ENCODE data around the gene IL17RA.
"Not testable (repeated sequence)": the region's sequence is repeated elsewhere in the genome, so short reads cannot be mapped to it uniquely, and the experiment has no call there.

Gene IL17RA

DNA sequence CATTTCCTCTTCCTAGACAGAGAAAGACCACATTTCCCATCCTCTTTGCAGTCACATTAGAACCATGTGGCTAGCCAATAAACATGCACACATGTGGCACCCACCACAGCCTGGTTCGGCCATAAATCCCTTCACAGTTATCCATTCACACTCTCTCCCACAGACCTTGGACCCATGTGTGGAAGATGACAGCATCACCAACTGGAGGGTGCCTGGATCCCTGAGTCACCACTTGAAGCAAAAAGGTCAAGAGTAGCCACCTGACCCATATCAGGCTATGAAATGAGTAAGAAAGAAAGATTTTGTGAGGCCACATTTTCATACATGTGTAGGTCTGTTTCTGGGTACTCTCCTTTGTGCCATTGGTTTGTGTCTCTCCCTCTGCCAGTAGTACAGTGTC lies 45.4 kb downstream of the IL17RA start:
- DNase-seq, result no peak

DNA sequence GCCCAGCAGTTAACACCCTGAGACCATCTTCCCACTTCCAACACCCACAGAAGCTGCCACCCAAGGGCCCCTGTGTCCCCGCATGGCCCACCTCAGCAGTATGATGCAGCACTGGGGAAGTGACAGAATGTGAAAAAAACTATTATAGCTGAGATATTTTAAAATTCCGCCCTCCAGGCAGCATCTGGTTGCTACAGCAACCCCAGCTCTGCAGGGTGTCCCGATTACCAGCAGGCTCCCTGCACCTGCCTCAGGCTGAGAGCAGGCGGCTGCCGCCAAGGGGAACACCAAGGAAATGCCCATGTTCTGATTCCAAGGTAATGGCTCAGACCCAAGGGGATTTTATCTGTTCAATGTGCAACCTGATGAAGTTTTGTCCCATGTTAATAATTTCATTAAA lies 46.9 kb downstream of the IL17RA start:
- DNase-seq, result no peak

DNA sequence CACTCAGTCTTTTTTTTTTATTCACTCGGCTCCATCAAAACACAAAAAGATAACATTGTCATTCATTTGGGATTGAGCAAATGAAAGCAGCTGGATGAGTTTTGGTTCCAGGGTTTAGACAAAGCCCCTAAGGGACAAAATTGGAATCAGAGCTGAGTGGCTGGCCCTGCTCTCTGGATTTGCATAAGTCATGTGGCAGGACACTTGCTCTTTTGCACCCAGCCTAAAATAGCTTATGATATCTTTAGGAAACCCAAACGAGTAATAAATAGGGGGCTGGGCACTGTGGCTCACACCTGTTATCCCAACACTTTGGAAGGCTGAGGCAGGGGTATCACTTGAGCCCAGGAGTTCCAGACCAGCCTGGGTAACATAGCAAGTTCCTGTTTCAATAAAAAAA lies 47.3 kb downstream of the IL17RA start:
- no peak for DNase-seq

DNA sequence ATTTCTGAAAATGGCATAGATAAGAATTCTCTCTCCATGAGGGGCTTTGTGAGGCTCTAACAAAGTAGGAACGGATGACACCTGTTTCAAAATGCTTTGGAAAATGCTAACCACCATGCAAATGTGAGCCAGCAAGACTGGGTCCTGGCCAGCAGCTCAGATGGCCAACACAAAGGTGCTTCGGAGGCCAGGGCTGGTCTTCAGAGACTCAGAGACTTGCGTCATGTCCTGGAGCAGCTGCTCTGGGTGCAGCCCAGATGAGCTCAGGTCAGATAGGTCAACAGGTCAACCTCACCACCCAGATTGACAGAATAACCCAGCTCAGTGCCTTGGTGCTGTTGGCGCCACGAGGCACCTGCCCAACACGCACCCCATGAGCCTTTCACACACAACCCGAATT lies 48.3 kb downstream of the IL17RA start:
- DNase-seq, result no peak

DNA sequence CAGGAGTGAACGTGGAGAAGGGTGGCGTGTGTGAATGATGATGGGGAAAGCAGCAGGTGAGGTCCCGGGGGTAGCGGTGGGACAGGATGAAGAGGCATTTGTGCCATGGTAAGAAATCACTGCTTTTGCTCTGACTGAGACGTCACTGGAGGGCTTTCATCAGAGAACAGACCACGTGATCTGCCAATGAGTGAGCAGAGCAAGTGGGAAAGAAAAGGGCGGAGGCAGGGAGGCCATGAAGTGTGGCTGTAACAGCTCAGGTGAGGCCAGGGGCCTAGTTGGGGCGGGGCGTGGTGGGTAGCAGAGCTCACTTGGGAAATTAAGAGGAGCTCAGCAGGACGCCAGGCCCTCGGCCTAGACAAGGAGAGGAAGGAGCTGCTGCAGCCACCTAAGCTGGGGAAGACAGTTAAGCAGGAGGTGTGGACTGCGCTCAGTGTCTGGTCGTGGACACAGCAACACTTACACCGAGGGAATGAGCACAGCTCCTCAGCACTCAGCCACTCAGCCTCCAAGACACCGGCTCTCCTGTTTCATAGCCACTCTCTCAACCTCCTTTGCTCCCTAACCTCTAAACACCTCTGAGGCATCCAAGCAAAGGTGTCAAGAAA lies 50.5 kb downstream of the IL17RA start:
- DNase-seq, result no peak

DNA sequence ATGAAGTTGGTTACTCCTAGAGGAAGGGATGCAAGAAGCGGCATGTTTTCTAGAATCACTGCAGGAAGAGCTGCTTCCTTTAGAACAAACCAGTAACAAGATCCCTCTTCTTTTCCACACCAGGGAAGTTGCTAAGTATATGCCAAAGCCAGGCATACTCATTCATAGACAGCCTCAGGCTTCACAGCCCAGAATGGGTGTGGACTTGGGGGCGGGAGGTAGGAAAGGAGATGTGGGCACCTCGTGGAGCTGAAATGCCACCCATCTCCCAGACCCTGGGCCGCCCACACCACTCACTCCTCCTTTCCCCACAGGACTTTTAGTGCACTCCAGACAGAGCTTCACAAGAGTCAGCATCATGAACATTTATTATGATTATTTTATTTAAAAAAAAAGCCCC lies 52.4 kb downstream of the IL17RA start:
- DNase-seq, result no peak

DNA sequence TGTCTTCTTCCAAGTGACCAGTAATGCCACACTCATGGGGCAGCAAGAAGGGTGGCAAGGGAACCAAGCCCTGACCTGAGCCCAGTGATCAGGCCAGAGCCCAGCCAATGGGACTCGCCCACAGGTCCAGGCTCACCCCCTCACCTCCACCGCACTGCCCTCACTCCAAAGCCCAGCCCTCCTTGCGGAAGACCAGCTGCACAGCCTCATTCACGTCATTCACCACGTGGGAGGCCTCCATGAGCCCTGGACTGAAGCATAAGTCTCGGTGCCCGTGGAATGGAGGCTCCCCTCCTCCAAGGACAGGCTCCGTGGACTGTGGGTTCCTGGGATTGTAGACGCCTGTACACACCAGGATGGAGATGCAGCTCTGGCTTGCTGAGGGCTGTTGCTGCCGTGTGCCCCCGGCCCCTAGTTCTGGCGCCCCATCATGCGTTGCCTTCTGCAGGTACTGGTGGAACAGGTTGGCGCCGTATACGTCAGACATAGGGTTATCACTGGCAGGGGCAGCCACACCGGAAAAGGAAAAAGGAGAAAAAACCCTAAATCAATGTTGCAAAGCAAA lies 53.1 kb downstream of the IL17RA start:
- DNase-seq, result no peak

DNA sequence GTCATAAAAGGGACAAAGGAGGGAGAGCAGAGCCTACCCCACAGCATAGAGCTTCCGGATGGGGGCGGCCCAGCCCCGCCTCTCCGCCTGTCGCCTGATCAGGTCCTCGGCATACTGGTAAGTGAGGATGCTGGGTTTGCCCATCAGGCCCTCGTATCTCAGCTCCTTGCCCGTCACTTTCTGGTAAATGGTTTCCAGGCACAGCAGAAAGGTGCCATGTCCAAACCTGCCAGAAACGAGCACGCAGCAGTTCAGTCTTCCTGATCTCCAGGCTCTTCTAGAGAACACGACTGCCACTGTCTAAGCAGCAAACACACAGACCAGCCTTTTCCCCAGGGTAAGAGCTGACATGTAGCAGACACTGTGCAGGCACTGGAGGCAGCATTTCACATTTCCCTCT lies 53.7 kb downstream of the IL17RA start:
- no peak for DNase-seq

DNA sequence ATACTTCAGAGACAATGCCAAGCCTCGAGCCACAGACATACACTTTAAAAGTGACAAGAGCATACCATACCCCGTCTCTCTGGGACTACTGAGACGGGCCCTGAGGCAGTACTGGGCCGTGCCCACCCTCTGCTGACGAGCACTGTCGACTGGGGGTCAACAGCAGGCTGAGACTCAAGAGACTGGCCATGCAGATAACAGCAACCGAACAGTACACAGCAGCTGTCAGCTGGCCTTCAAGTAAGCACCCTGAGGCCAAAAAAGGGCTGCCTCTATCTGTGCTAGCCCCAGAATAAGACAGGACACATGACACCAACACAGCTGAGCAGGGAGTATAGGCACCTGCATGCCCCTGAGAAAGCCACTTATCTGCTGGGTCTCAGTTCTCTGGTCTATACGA lies 55.2 kb downstream of the IL17RA start:
- DNase-seq, result no peak

DNA sequence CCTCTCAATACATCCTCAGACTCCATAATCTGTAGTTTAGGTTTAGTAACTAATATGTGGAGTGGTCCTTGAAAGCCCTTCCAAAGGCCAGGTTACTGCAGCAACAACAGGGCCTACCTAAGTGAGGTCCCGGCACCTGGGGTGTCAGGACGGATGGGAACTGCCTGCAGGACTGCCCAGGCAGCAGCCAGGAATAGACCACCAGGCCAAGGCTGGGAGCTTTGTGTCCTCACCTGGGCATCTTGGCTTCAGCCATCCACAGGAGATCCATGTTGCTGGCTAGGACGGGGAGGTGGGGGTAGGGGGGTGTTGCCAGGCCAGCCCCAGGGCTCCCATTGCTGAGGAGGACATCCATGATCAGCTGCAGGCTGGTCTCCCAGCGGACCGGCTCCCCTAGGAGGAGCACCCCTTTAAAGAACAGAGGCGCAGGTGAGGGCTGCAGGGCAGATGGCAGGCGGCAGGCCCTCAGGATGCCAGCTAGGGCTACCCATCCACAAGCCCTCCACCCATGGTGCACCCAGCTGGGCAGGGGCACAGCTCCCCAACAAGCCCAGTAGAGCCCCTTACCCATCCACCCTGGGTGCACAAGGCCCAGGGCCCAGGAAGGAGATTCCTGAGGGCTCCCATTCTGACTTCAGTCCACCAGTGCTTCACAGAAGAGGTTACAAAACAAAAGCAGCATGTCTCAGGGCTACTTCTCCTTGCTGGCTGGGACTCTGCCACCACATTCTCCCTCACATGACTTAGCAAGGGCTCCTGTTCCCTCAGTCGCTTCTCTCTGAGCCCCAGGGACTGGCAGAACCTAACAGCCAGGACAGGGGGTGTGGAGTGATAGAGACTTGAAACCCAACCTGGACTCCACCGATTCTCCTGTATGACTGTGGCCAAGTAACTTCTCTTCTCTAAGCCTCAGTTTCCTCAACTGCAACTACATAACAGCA lies 56.3 kb downstream of the IL17RA start:
- DNase-seq, result no peak

DNA sequence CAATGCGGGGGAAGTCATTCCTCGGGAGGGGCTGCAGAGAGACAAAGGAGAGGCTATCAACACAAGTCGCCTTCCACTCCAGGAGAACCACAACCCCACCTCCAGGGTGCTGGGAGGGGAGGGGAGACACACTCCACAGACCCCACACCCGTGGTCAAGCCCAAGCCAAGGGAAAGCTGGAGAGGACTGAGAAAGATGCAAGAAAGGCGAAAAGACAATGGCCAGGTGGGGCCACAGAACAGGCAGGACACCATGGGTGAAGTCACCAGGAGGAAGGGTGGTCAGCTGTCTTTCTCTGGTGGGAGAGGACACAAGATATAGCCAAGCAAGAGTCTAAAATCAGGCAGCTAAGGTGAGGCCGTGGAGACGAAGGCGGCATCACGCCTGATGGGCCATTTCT lies 58.3 kb downstream of the IL17RA start:
- no peak for DNase-seq

DNA sequence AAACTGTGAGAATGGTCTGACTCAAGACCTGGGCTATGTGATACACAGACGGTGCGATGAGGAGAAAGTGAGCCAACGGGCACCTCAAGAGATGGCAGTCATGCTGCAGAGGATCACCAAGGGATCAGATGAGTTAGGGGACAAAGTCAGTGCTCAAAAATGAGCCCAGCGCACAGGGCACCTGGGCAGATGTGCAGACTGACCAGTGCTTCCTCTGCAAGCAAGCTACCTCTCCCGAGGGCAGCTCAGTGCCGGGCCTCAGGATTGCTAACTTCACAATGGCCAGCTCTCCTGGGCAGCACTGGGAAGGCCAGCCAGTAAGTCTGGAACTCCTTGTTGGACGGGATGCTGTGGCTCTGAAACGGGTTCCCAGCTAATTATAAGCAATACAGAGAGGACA lies 59.0 kb downstream of the IL17RA start:
- no peak for DNase-seq

DNA sequence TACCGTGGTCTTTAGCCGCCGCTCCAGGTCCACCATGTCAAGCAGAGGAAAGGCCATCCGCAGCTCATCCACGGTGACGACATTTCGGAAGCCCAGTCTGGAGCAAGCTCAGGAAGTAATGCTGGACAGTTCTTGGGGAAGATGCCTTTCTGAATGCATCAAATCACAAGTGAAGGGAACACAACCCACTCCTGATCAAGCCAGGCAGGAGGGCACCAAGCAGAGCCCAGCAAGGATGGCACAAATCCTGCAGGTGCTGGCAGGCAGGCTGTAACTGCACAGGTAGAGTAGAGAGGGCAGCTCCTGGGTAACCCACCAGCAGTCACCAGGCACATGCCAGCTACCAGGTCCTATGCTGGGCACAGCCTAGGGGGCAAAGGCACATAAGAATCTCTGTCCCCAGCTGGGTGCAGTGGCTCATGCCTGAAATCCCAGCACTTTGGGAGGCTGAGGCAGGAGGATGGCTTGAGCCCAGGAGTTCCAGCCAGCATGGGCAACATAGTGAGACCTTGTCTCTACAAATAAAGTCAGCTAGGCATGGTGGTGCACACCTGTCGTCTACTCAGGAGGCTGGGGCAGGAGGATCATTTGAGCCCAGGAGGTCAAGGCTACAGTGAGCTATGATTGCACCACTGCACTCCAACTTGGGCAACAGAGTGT lies 60.4 kb downstream of the IL17RA start:
- DNase-seq, result no peak

DNA sequence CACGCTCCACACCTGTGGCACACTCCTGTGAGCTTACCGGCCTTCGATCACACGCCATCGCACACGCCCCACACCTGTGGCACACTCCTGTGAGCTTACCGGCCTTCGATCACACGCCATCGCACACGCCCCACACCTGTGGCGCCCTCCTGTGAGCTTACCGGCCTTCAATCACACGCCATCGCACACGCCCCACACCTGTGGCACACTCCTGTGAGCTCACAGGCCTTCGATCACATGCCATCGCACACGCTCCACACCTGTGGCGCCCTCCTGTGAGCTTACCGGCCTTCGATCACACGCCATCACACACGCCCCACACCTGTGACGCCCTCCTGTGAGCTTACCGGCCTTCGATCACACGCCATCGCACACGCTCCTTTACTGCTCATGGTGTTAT lies 62.7 kb downstream of the IL17RA start:
- not testable (repeated sequence) for DNase-seq

DNA sequence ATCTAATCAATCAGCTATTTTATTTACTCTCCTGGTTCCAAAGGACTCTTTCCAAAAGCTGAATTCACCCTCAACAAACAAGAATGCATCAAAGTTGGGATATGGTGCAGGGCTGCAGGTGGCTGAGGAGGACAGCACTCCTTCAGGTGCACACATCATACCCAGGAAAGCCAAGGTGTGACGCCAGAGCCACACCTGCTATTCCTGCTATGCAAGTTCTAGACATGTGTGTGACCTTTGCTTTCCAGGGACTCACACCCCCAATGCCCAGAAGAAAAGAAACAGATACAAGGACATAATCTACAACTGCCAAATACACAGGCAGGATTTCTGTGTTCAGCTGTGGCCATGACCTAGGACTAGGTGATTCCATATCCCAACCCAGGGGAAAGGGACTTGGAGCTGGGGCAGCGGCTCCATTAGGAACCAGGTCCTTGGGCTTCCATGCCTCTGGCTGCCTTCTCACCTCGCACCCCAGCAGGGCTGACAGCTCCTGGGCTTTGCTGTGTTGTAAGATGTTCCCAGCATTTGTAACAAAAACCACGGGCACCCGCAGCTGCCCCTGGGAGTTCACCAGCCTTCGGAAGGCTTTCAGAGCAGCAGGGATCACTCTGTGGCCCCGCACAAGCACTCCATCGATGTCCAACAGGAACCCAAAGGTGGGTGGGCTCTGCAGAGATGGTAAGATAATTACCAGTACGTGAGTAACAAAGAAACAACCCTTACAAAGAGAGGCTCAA lies 64.4 kb downstream of the IL17RA start:
- DNase-seq, result no peak

DNA sequence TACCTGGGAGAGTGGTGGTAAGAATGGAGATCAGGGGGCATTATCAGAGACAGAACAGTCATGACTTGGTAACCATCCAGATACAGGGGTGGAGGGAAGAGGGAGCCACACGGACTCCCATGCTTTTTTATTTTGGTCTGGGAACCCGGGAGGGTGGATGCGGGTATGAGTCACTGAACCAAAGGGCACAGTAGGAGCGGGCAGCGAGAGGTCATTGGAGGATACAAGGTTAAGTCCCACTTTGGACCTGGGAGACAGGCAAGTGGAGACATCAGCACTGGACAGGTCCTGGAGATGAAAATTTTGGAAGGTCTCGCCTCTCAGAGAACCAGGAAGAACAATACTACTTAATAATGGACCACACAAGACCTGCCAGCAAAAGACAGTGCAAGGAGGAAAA lies 67.5 kb downstream of the IL17RA start:
- no peak for DNase-seq

DNA sequence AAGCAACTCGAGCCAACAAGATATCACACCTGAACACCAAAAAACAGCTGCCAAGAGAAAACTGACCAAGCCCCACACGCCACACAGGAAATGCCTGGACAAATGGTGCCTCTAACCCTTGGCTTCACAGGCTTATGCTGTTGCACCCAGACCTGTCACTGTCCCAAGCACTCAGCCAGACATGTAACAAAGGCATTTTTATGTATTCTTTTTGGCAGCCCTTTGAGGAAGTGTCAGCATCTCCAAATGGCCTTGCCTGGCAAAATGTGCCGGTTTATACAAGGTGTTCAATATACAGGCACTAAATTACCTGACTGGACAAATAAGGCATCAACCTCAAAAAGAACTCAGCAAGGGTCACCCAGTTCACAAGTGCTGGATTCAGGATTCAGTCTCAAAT lies 68.2 kb downstream of the IL17RA start:
- no peak for DNase-seq

DNA sequence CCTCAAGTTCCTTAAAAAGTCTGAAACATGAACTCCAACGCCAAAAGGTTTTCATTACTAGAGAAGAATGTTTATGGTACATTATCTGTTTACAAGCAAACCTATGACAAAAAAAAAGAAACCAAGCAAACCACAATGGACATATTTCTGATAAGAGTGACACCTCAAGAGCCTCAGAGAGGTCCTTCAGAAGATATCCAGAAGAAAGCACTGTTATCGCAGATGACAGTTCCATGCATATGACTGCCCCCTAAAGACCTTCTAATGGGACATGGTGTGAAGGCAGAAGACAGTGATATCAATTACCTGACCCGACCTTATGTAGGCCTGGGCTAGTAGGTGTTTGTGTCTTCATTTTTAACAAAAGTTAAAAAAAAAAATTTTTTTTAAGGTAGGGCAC lies 71.1 kb downstream of the IL17RA start:
- DNase-seq, result peak in 1 of 2 experiments; percentile 8

DNA sequence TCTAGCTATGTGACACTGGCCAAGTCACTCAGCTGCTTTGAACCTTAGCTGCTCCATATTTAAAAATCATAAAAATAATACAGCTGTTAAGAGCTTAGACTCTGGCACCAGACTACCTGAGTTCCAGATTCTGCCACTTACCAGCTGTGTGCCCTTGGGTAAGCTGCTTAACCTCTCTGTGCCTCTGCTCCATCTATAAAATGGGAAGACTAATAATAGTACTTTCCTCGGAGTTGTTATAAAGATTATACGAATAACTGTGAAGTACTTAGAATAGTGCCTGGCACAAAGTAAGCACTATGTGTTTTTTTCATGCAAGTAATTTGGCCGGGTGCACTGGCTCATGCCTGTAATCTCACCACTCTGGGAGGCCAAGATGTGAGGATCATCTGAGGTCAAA lies 72.9 kb downstream of the IL17RA start:
- no peak for DNase-seq

DNA sequence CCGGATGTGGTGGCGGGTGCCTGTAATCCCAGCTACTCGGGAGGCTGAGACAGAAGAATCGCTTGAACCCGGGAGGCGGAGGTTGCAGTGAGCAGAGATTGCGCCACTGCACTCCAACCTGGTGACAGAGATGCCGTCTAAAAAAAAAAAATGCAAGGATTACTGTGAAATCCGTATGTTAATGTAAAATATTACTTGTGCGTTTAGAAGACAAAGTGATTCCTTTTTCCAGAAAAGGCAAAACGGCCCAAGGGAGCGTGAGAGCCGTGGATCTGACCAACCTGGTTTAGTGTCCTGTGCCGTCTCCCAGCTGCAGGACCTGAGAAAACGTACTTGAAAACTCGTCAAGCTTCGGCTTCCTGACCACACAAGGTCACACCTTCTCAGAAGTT lies 73.4 kb downstream of the IL17RA start:
- no peak for DNase-seq

DNA sequence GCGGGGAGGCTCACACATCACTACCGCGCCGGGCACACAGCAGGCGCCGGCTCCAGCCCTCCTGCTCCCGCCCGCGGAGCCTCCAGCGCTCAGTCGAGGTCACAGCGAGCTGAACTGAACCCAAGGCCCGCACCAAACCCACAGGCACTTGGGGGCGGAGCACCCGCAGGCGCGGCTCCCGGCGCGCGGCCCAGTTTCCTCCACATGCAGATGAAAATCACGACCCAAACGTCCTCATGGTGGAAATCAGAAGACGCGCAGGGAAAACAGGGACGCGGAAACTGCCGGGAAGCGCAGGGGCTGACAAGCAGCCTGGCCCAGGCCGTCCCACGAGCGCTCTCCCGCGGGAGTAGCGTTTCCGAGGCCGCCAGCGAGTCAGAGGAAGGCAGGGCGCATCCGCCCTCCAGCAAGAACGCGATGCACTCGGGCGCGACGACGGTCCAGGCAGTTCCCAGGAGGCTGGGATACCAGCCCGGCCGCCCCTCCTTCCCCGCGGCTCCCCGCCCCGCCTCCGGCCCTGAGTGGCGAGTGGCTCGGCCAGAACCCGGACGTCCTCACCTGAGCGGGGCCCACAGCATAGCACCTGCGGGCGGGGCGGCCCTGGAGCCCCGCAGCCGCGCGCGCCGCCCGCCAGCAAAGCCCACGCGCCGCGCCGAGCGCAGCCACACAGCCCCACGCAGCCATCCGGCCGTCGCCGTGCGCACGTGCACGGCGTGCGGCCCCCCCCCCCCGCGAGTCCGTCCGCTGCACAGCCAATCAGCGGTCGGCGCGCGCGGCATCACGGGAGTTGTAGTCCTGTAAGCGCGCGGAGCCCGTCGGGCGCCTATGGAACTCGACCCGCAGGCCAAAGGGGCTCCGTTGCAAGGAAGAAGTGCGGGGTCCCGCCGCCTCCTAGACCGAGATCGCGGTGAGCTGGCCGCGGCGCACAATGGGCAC lies 74.0 kb downstream of the IL17RA start, which contains the start of gene HDHD5:
HDHD5 (minus strand) TSS at position 710 of the 936 bp plus-strand sequence; CDS start at position 684, 26 bp downstream.
- DNase-seq, result peak; percentile 72 to 73

DNA sequence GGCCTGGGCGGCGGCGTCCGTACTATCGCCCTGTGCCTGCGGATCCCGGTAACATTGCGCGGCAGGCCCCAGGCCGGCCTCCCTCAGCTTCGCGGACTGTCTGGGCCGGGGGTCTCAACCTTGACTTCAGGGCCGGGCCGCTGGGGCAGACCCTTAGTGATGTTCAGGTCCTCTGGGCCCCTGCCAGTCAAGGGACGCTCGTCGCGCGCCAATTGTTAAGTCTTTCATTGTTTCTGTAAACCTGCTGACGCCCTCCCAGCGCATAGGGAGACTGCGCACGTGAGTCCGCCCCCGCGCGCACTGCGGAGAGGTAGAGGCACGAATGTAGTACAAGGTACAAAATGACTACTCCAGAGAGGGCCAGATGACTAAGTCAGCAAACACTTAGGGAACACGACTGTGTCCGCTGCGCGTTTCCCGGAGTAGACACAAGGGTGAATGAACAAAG lies 74.7 kb downstream of the IL17RA start:
- DNase-seq, result no peak

All from Kasumi-1 (cell line).